Chondrocyte (in vitro differentiated cells): Measurements from ENCODE around the gene OAS2. TPM values are rescaled to one million over a fixed set of nuclear protein-coding genes. Genes with fewer than 3 reads are reported as not detected.
"Not testable (repeated sequence)": the region's sequence is repeated elsewhere in the genome, so short reads cannot be mapped to it uniquely, and the experiment has no call there.

Source experiments
- DNase-seq: peaks from one replicate; pipeline ENCODE4 v3.0.0; 2021; ENCODE audit warnings: mixed read lengths, low spot score
- H3K27ac Mint-ChIP-seq: one replicate; pipeline ENCODE4 v1.8.0; 2021; ENCODE audit warnings: mild to moderate bottlenecking, moderate library complexity, mixed read lengths; ENCODE audit not compliant: unreplicated experiment
- H3K27me3 Mint-ChIP-seq: 2 replicates; pipeline ENCODE4 v1.8.0; 2021; ENCODE audit warnings: low read depth, mixed read lengths
- H3K36me3 Mint-ChIP-seq: 2 replicates; pipeline ENCODE4 v1.8.0; 2021; ENCODE audit warnings: low read depth, mixed read lengths
- H3K4me1 Mint-ChIP-seq: 2 replicates; pipeline ENCODE4 v1.8.0; 2021; ENCODE audit warnings: low read depth, mild to moderate bottlenecking, mixed read lengths
- H3K4me3 Mint-ChIP-seq: one replicate; pipeline ENCODE4 v1.8.0; 2021; ENCODE audit warnings: mild to moderate bottlenecking, moderate library complexity, mixed read lengths; ENCODE audit not compliant: unreplicated experiment
- H3K9me3 Mint-ChIP-seq: 2 replicates; pipeline ENCODE4 v1.8.0; 2021; ENCODE audit warnings: low read depth, mixed read lengths
- total RNA-seq: library from RNA; stranded (reverse); gene quantifications from 3 replicates; pipeline ENCODE4 v1.2.1, GENCODE V29; 2021
- TF ChIP-seq, protein P1 (sequence below): fragments of 200-600 bp; sonication (generic); IDR thresholded peaks from 2 replicates; pipeline ENCODE4 v1.5.0; 2021; ENCODE audit warnings: antibody characterized with exemption, mild to moderate bottlenecking, moderate library complexity

OAS2 gene
- total RNA-seq, 1 donor from 2014 or later: 0.07 TPM

DNA sequence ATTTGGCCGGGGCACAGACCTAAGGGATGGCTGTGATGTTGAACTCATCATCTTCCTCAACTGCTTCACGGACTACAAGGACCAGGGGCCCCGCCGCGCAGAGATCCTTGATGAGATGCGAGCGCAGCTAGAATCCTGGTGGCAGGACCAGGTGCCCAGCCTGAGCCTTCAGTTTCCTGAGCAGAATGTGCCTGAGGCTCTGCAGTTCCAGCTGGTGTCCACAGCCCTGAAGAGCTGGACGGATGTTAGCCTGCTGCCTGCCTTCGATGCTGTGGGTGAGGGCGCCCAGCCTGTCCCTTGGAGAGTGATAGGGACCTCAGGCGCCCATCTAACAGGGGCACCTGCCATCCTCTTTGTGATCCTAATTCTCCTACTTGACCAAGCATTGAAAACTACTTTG lies 27.6 kb upstream of the OAS2 start:
- Mint-ChIP-seq H3K4me1 (no peaks in the 10 kb centered on the region), H3K27ac (no peak overlapping the region), H3K27me3 (no peaks in the 10 kb centered on the region), H3K4me3 (no peak overlapping the region), H3K36me3 (no peaks in the 10 kb centered on the region), H3K9me3 (peaks cover 5% of the 10 kb centered on the region)
- DNase-seq: no peak
- TF ChIP-seq, protein P1, sequence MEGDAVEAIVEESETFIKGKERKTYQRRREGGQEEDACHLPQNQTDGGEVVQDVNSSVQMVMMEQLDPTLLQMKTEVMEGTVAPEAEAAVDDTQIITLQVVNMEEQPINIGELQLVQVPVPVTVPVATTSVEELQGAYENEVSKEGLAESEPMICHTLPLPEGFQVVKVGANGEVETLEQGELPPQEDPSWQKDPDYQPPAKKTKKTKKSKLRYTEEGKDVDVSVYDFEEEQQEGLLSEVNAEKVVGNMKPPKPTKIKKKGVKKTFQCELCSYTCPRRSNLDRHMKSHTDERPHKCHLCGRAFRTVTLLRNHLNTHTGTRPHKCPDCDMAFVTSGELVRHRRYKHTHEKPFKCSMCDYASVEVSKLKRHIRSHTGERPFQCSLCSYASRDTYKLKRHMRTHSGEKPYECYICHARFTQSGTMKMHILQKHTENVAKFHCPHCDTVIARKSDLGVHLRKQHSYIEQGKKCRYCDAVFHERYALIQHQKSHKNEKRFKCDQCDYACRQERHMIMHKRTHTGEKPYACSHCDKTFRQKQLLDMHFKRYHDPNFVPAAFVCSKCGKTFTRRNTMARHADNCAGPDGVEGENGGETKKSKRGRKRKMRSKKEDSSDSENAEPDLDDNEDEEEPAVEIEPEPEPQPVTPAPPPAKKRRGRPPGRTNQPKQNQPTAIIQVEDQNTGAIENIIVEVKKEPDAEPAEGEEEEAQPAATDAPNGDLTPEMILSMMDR: no peak

DNA sequence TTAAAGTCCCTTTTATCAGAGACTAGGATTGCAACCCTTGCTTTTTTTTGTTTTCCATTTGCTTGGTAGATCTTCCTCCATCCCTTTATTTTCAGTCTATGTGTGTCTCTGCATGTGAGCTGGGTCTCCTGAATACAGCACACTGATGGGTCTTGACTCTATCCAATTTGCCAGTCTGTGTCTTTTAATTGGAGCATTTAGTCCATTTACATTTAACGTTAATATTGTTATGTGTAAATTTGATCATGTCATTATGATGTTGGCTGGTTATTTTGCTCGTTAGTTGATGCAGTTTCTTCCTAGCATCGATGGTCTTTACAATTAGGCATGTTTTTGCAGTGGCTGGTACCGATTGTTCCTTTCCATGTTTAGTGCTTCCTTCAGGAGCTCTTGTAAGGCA lies 21.2 kb upstream of the OAS2 start:
- not testable (repeated sequence) for DNase-seq, H3K36me3 Mint-ChIP-seq, H3K4me3 Mint-ChIP-seq, H3K27ac Mint-ChIP-seq, H3K27me3 Mint-ChIP-seq, H3K4me1 Mint-ChIP-seq
- H3K9me3 Mint-ChIP-seq: peaks cover 22% of the 10 kb centered on the region

DNA sequence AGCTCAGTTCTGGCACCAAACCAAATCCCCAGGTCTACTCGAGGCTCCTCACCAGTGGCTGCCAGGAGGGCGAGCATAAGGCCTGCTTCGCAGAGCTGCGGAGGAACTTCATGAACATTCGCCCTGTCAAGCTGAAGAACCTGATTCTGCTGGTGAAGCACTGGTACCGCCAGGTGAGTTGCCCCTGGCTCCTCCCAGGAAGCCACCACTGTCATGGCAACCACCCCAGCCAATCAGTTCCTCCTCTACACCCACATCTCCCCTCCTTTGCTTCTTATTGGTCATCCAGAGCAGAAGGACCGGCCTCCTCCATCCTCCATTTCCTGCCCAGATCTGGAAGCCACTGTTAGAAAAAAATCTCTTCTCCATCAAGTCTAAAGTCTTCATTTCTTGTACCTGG lies 17.2 kb upstream of the OAS2 start:
- no peaks in the 10 kb centered on the region for H3K27me3 Mint-ChIP-seq
- H3K9me3 Mint-ChIP-seq: peaks cover 20% of the 10 kb centered on the region
- H3K4me1 Mint-ChIP-seq: no peaks in the 10 kb centered on the region
- H3K27ac Mint-ChIP-seq: no peak overlapping the region
- no peaks in the 10 kb centered on the region for H3K36me3 Mint-ChIP-seq
- TF ChIP-seq, protein P1: no peak
- no peak overlapping the region for H3K4me3 Mint-ChIP-seq
- no peak for DNase-seq

DNA sequence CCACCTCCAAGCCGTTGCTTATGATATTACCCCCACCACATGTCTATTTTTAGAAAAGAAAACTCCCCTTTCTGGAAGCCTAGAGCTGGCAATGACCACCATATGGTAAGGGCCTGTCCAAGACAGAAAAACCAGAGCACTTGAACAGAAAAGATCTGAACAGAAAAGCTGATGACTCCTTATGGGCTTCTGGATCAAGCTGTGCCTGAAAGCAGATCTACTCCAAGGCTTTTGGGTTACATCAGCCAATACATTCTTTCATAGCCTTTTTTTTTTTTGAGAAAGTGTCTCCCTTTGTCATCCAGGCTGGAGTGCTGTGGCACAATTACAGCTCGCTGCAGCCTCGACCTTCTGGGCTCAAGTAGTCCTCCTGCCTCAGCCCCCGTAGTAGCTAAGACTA lies 16.8 kb upstream of the OAS2 start:
- peaks cover 20% of the 10 kb centered on the region for H3K9me3 Mint-ChIP-seq
- H3K27me3 Mint-ChIP-seq: no peaks in the 10 kb centered on the region
- TF ChIP-seq, protein P1: no peak
- no peak for DNase-seq
- H3K36me3 Mint-ChIP-seq: no peaks in the 10 kb centered on the region
- H3K27ac Mint-ChIP-seq: no peak overlapping the region
- H3K4me3 Mint-ChIP-seq: no peak overlapping the region
- H3K4me1 Mint-ChIP-seq: no peaks in the 10 kb centered on the region

GRCh38 chr12:112962561-112962960 lies 15.8 kb upstream of the OAS2 start:
- TF ChIP-seq, protein P1: no peak
- Mint-ChIP-seq H3K27me3 (no peaks in the 10 kb centered on the region), H3K9me3 (peaks cover 15% of the 10 kb centered on the region), H3K4me1 (no peaks in the 10 kb centered on the region), H3K27ac (no peak overlapping the region), H3K4me3 (no peak overlapping the region), H3K36me3 (no peaks in the 10 kb centered on the region)
- DNase-seq: no peak

GRCh38 chr12:112963227-112963861 lies 15.0 kb upstream of the OAS2 start:
- TF ChIP-seq, protein P1: no peak
- Mint-ChIP-seq H3K4me3 (no peak overlapping the region), H3K4me1 (no peaks in the 10 kb centered on the region), H3K27ac (no peak overlapping the region), H3K9me3 (peaks cover 9% of the 10 kb centered on the region), H3K36me3 (no peaks in the 10 kb centered on the region), H3K27me3 (no peaks in the 10 kb centered on the region)
- peak; percentile 77 for DNase-seq
